Thyroid gland (tissue), 4 donors: Measurements from ENCODE around the gene DOCK8. TPM values are rescaled to one million over a fixed set of nuclear protein-coding genes. Genes with fewer than 3 reads are reported as not detected.

ENCODE experiments used
- DNase-seq, 2 donors: peaks; one replicate each; pipeline ENCODE4 v3.0.0-alpha.2; 2019
- H3K27ac ChIP-seq, 3 donors: fragments of 200-600 bp; sonication (generic); 1 replicate in 2 of 3; 2 replicates in 1 of 3; pipeline ENCODE4 v1.5.1; 2016 to 2019; ENCODE audit warnings: mild to moderate bottlenecking in 1 of 3, moderate library complexity in 1 of 3
- H3K27me3 ChIP-seq: fragments of 200-600 bp; sonication (generic); one replicate; pipeline ENCODE4 v1.5.1; 2019
- H3K36me3 ChIP-seq, 2 donors: fragments of 200-600 bp; sonication (generic); one replicate each; pipeline ENCODE4 v1.5.1; 2016 to 2019
- H3K4me1 ChIP-seq, 2 donors: fragments of 200-600 bp; sonication (generic); one replicate each; pipeline ENCODE4 v1.5.1; 2017 to 2019
- H3K4me3 ChIP-seq, 3 donors: fragments of 200-600 bp; sonication (generic); replicated peaks in 1 of 3; 1 replicate in 2 of 3; 2 replicates in 1 of 3; pipeline ENCODE4 v1.5.1; 2016; ENCODE audit warnings: mild to moderate bottlenecking in 1 of 3
- H3K9me3 ChIP-seq: fragments of 200-600 bp; sonication (generic); one replicate; pipeline ENCODE4 v1.5.1; 2017
- POLR2A ChIP-seq, 2 donors: fragments of 450-650 bp; IDR thresholded peaks; one replicate each; pipeline ENCODE4 v1.6.1; 2017; ENCODE audit warnings: antibody characterized with exemption in 2 of 2, mild to moderate bottlenecking in 2 of 2, moderate library complexity in 1 of 2
- WGBS, 2 donors: methylation state at CpG; one replicate each; pipeline ENCODE4 v1.1.5; 2017; 5-methylcytosine and 5-hydroxymethylcytosine counted together
- intact Hi-C: fragments of 100-400 bp; cut with DNase I; formaldehyde crosslinking; loops from one replicate; pipeline ENCODE4 v1.15.1; 2023
- total RNA-seq, 4 donors: library from RNA; depleted of rRNA; stranded (reverse); fragments of >200 nt; gene quantifications; one replicate each; pipeline ENCODE4 v1.2.3, GENCODE V29; 2016
- TF ChIP-seq, protein P1 (sequence below), 6 experiments: fragments of 200-600 bp in 3 of 6; fragments of 450-650 bp in 3 of 6; sonication (generic) in 3 of 6; IDR thresholded peaks; one replicate each; pipeline ENCODE4 v1.5.1; 2016 to 2019; ENCODE audit warnings: antibody characterized with exemption in 6 of 6, mild to moderate bottlenecking in 2 of 6, inconsistent platforms in 1 of 6, moderate library complexity in 1 of 6

The DOCK8 gene
- total RNA-seq, 4 donors from 2014 or later = 10.1 to 19.5 (median 16.0) TPM

DNA sequence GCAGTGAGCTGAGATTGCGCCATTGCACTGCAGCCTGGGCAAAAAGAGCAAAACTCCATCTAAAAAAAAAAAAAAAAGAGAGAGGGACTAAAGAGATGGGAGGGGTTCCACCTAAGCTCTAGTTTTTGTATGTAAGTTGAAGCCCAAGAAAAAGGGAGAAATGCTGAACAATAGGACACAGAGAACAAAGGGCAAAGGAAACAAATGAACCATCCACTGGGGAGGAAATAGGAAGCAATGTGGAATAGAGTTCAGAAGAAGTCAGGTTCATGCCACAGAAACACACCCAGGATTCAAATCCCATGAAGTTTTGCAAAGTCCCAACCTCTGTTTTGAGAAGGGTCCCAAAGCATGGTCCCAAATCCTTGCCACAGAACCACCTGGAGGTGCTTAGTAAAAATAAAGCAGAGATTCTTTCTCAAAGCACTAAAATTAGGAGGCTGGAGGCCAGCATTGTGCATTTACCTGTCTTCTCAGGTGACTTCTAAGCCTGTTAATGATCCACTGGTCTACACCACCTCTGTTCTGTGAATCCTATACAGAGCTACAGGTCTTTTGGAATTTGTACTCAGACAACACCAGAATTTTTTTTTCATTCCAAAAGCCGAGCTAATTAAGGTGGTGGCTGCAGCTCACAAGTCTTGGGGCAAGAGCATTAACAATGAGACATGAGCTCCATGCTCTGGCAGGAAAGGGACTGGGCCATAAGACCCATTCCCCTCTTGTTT lies 177.6 kb downstream of the DOCK8 start:
- Histone ChIP-seq H3K36me3 (peaks cover 0 to 8% of the 10 kb centered on the region in 2 donors), H3K27ac (no peak overlapping the region), H3K27me3 (no peaks in the 10 kb centered on the region), H3K9me3 (no peaks in the 10 kb centered on the region), H3K4me1 (no peaks in the 10 kb centered on the region), H3K4me3 (no peak overlapping the region)
- TF ChIP-seq, protein P1, sequence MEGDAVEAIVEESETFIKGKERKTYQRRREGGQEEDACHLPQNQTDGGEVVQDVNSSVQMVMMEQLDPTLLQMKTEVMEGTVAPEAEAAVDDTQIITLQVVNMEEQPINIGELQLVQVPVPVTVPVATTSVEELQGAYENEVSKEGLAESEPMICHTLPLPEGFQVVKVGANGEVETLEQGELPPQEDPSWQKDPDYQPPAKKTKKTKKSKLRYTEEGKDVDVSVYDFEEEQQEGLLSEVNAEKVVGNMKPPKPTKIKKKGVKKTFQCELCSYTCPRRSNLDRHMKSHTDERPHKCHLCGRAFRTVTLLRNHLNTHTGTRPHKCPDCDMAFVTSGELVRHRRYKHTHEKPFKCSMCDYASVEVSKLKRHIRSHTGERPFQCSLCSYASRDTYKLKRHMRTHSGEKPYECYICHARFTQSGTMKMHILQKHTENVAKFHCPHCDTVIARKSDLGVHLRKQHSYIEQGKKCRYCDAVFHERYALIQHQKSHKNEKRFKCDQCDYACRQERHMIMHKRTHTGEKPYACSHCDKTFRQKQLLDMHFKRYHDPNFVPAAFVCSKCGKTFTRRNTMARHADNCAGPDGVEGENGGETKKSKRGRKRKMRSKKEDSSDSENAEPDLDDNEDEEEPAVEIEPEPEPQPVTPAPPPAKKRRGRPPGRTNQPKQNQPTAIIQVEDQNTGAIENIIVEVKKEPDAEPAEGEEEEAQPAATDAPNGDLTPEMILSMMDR (IDR thresholded peaks at IDR 0.05) = no peak
- TF ChIP-seq POLR2A (IDR thresholded peaks at IDR 0.05) = no peak
- no peak for DNase-seq
- WGBS, 2 donors = 94 to 98% methylated on average over 2 of the region's 2 CpGs
- intact Hi-C loops = no loop called here

DNA sequence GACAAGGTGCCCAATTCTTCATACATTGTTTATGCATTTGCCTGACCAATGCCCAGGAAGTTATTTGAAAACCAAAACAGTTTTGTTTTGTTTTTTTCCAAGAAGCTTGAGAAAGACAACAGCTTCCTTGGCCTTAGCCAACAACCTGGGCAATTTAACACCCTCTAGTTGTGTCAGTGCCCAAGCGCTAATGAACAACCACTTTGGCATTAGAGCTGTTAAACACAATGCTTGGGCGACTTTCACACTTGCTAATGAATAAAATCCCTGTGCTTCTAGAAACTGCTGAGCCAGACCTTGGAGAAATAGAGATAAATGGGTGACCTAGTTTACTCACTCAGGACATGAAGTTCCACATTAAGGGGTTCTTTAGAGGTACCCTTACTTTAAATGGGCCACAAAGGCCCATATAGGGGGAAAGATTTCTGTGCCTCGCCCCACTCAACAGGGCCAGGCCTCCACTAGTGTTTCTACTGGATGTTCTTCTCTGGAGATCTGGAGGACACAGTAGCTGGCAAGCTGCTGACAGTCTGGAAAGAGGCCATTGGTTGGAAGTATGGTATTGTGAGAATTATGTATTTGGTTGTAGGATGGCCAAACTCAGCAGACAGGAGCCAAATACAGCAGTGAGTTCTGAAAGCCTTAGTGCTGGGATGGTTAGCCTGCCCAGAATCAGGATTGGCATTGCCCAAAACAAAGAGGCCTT lies 179.8 kb downstream of the DOCK8 start:
- TF ChIP-seq POLR2A (IDR thresholded peaks at IDR 0.05) = no peak
- TF ChIP-seq, protein P1 (IDR thresholded peaks at IDR 0.05) = no peak
- no peak overlapping the region for H3K4me3 ChIP-seq
- H3K27me3 ChIP-seq = no peaks in the 10 kb centered on the region
- 95 to 100% methylated on average over 2 to 3 of the region's 3 CpGs for WGBS, 2 donors
- H3K27ac ChIP-seq = no peak overlapping the region
- H3K4me1 ChIP-seq = no peaks in the 10 kb centered on the region
- intact Hi-C loops = no loop called here
- no peaks in the 10 kb centered on the region for H3K9me3 ChIP-seq
- no peak for DNase-seq
- H3K36me3 ChIP-seq = peaks cover 0 to 8% of the 10 kb centered on the region in 2 donors

DNA sequence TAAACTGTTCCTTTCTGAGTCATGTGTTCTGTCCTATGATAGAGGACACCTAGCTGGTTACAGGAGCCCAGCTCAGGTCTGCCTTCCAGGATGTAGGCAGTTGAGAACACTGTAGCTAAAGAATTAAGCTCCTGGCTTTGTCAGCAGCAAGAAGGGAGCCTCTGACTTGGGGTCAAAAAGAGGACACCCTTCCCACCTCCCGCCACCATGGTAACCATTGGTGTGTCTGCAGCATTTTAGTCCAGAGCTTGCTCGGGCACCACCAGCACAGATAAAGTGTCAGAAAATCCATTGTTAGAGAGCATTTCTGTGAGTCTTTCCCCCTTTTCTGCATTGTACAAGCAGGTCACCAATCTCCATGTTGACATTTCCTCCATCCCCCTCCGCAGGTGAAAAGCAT lies 181.7 kb downstream of the DOCK8 start:
- Histone ChIP-seq H3K4me3 (no peak overlapping the region), H3K36me3 (peaks cover 0 to 5% of the 10 kb centered on the region in 2 donors), H3K4me1 (no peaks in the 10 kb centered on the region), H3K27ac (no peak overlapping the region), H3K9me3 (no peaks in the 10 kb centered on the region), H3K27me3 (no peaks in the 10 kb centered on the region)
- WGBS, 2 donors = 94 to 98% methylated on average over 3 of the region's 3 CpGs
- intact Hi-C loops = no loop called here
- no peak for DNase-seq
- TF ChIP-seq, protein P1 (IDR thresholded peaks at IDR 0.05) = no peak
- TF ChIP-seq POLR2A (IDR thresholded peaks at IDR 0.05) = no peak

DNA sequence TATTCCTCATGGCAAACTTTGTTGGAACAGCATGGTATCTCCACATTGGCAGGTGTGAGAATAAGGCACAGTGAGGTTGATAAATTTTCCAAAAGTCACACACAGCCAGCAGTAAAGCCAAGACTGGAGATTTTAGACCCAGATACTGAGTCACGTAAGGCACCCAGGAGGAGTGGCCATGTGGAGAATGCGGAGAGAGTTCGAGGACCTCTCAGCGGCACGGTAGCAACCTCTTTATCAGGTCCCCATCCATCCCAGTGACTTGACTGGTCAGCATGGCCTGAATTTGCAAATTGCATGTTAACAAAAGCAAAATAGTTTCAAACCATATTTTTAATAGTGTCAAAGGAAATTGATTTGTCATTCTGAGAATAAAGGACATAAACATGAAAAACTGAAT lies 183.4 kb downstream of the DOCK8 start:
- no peaks in the 10 kb centered on the region for H3K9me3 ChIP-seq
- H3K27me3 ChIP-seq = no peaks in the 10 kb centered on the region
- H3K4me3 ChIP-seq = no peak overlapping the region
- WGBS, 2 donors = 87 to 90% methylated on average over 5 of the region's 5 CpGs
- H3K4me1 ChIP-seq = no peaks in the 10 kb centered on the region
- H3K27ac ChIP-seq = no peak overlapping the region
- TF ChIP-seq POLR2A (IDR thresholded peaks at IDR 0.05) = no peak
- TF ChIP-seq, protein P1 (IDR thresholded peaks at IDR 0.05) = no peak
- intact Hi-C loops = no loop called here
- H3K36me3 ChIP-seq = peaks cover 0 to 5% of the 10 kb centered on the region in 2 donors
- no peak for DNase-seq

DNA sequence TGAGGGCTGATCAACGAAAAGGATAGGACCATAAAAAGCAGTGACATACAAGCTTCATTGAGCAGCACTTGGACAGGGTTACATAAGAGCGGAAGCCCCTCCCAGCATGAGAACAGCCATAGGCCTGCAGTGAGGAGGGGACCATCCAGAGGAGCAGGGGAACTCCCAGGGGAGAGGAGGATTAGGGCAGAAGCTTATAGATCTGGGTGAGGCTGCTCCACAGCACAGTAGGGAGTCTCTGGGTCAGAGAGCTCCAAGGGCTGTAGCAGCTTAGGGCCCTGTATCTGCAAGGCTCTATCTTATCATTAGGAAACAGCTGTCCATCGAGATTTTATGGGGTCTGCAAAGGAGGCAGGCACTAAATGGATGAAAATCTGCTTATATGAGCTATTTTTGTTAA lies 186.6 kb downstream of the DOCK8 start:
- DNase-seq = no peak
- peaks cover 0 to 5% of the 10 kb centered on the region in 2 donors for H3K36me3 ChIP-seq
- no peaks in the 10 kb centered on the region for H3K27me3 ChIP-seq
- H3K4me3 ChIP-seq = no peak overlapping the region
- WGBS, 2 donors = 88 to 97% methylated on average over 3 of the region's 3 CpGs
- intact Hi-C loops = no loop called here
- no peaks in the 10 kb centered on the region for H3K9me3 ChIP-seq
- H3K4me1 ChIP-seq = peaks cover 0 to 5% of the 10 kb centered on the region in 2 donors
- no peak overlapping the region for H3K27ac ChIP-seq
- TF ChIP-seq, protein P1 (IDR thresholded peaks at IDR 0.05) = no peak
- TF ChIP-seq POLR2A (IDR thresholded peaks at IDR 0.05) = no peak
